Panc1 (cell line): ENCODE results near the gene SPTLC2. TPM values are rescaled to one million over a fixed set of nuclear protein-coding genes. Genes with fewer than 3 reads are reported as not detected.

ENCODE experiments used
- ATAC-seq: fragments of 200-7000 bp; cut with Tn5 transposase; 2 replicates; pipeline ENCODE4 v1.9.1; 2020; ENCODE audit warnings: mild to moderate bottlenecking, moderate library complexity
- BruUV-seq: library from RNA; stranded (reverse); fragments of 400-500 nt; replicated peaks from 2 replicates; lab custom pipeline; 2021; lab: Mats Ljungman, UMichigan
- CTCF ChIA-PET: fragments of 300-600 bp; sonication (Branson Sonifier 250); formaldehyde crosslinking; loops from one replicate; lab custom pipeline; 2022; ENCODE audit warnings: antibody characterized with exemption; lab: Charles Lee
- POLR2A ChIA-PET: fragments of 300-600 bp; sonication (Branson Sonifier 250); formaldehyde crosslinking; loops from one replicate; lab custom pipeline; 2022; ENCODE audit warnings: antibody characterized with exemption; lab: Charles Lee
- DNase-seq: peaks from one replicate; pipeline ENCODE4 v3.0.0-alpha.2; 2010; ENCODE audit warnings: low read depth, low spot score
- H3K27ac ChIP-seq: 2 replicates; pipeline ENCODE4 v1.5.1; 2011; ENCODE audit warnings: mild to moderate bottlenecking, low read length, inconsistent platforms
- H3K27me3 ChIP-seq: fragments of 200-500 bp; sonication (Bioruptor generic); 2 replicates; pipeline ENCODE4 v1.6.0; 2014; ENCODE audit warnings: low read length, inconsistent platforms; ENCODE audit not compliant: control insufficient read depth, insufficient read depth
- H3K36me3 ChIP-seq: fragments of 200-500 bp; sonication (Bioruptor generic); 2 replicates; pipeline ENCODE4 v1.5.1; 2014; ENCODE audit warnings: inconsistent platforms, mild to moderate bottlenecking, low read length, moderate library complexity; ENCODE audit not compliant: control insufficient read depth, insufficient read depth
- H3K4me1 ChIP-seq: 2 replicates; pipeline ENCODE4 v1.5.1; 2011; ENCODE audit warnings: inconsistent platforms, mild to moderate bottlenecking, low read length, moderate library complexity; ENCODE audit not compliant: control insufficient read depth, insufficient read depth
- H3K4me3 ChIP-seq, 2 experiments: 2 replicates each; pipeline ENCODE4 v1.5.1; 2011 to 2012; ENCODE audit warnings: low read depth in 2 of 2, low read length in 2 of 2, mild to moderate bottlenecking in 2 of 2, inconsistent platforms in 1 of 2, moderate library complexity in 1 of 2
- H3K9me3 ChIP-seq: fragments of 200-500 bp; sonication (Bioruptor generic); 2 replicates; pipeline ENCODE4 v1.5.1; 2014; ENCODE audit warnings: low read depth, mild to moderate bottlenecking, inconsistent platforms, low read length, moderate library complexity; ENCODE audit not compliant: control insufficient read depth, insufficient read depth
- CTCF ChIP-seq: fragments of 450-650 bp; IDR thresholded peaks from 2 replicates; pipeline ENCODE4 v1.5.1; 2017; ENCODE audit warnings: mild to moderate bottlenecking
- POLR2AphosphoS5 ChIP-seq: IDR thresholded peaks from 2 replicates; pipeline ENCODE4 v1.6.1; 2012; ENCODE audit warnings: mild to moderate bottlenecking, low read depth, low read length, moderate library complexity
- REST ChIP-seq, 2 experiments: IDR thresholded peaks; 2 replicates each; pipeline ENCODE4 v1.6.1; 2011 to 2012; ENCODE audit warnings: low read depth in 2 of 2, control low read depth in 1 of 2, low read length in 1 of 2, mild to moderate bottlenecking in 1 of 2, moderate library complexity in 1 of 2; ENCODE audit not compliant: insufficient read depth in 1 of 2
- SIN3A ChIP-seq: IDR thresholded peaks from 2 replicates; pipeline ENCODE4 v1.6.1; 2012; ENCODE audit warnings: low read depth, mild to moderate bottlenecking, low read length, moderate library complexity, borderline replicate concordance; ENCODE audit not compliant: insufficient read depth
- TCF7L2 ChIP-seq: IDR thresholded peaks from 2 replicates; pipeline ENCODE4 v1.6.1; 2011; ENCODE audit warnings: mild to moderate bottlenecking, low read depth, low read length, inconsistent platforms
- in situ Hi-C: cut with HindIII; loops from 2 replicates; pipeline ENCODE4 v1.10.0; 2016; ENCODE audit warnings: low sequenced_read_pairs, low pct_unique_long_range_greater_than_20kb
- intact Hi-C: fragments of 100-400 bp; cut with micrococcal nuclease; formaldehyde crosslinking; loops from one replicate; pipeline ENCODE4 v1.10.0; 2022; ENCODE audit not compliant: unreplicated experiment
- total RNA-seq: library from RNA; stranded (reverse); gene quantifications from one replicate; pipeline ENCODE4 v1.2.1, GENCODE V29; 2021; ENCODE audit not compliant: unreplicated experiment

Gene SPTLC2
- total RNA-seq, 1 experiment from 2014 or later: 21.0 TPM

DNA sequence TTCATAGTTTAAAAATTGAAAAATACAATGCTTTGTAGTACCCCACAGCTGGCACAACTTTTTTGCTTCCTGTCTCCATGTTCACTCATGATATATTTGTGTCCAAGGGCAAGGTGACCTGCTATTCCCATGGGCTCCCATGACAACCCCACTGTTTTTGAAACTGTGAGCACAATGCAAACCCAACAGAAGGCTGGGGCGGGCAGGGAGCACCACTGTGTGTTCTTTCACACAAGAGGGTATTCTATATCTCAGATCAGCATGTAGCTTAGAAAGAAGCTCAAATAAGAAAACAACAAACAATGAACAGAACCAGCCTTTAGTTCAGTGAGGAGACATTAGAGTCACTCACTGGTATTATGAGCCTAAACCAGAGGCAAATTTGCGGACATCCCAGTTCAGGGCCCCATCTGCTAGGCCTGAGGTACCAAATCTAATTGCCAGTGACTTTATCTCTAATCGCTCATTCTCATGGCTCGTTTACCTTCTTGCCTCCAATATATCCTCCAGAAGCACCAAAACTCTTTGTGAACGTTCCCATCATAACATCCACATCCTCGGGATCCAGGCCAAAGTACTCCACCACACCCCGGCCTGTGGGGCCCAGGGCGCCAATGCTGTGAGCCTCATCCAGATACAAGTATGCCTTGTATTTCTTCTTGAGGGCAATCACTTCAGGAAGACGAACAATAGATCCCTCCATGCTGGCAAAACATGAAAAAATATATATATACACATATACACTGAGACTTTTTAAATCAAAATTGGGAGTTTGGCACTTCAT lies 61.4 kb downstream of the SPTLC2 start:
- POLR2A ChIA-PET: no interaction called here

More for the DNA sequence above, 61.4 kb downstream of the SPTLC2 start:
- no peaks in the 10 kb centered on the region; the same call in 1 of the 2 replicates for H3K36me3 ChIP-seq
- TF ChIP-seq CTCF (no peak), REST (IDR thresholded peaks at IDR 0.05; ENCODE audit: insufficient read depth in 1 of 2, low read depth in 2 of 2, low read length in 1 of 2) (no peak), TCF7L2 (no peak), POLR2AphosphoS5 (no peak), SIN3A (no peak)
- H3K27ac ChIP-seq: no peak overlapping the region
- no peak overlapping the region for H3K4me3 ChIP-seq
- no peaks in the 10 kb centered on the region for H3K4me1 ChIP-seq
- in situ Hi-C loops (no loop called here), intact Hi-C loops (loop anchor here (10.0 kb wide), 1 partner anchor 230 kb away; the partner anchor contains the start of genes GSTZ1 and POMT2)
- ATAC-seq (no peak), DNase-seq (no peak)
- no peaks in the 10 kb centered on the region for H3K9me3 ChIP-seq
- H3K27me3 ChIP-seq: no peaks in the 10 kb centered on the region
- no TSS peak for BruUV-seq
- CTCF ChIA-PET: no interaction called here
